Muscle of leg (tissue), 11 donors: Measurements from ENCODE around the gene DIP2C. TPM values are rescaled to one million over a fixed set of nuclear protein-coding genes. Genes with fewer than 3 reads are reported as not detected.
A peak's percentile ranks its signal among the peaks of the same experiment; 100 is the strongest.

Experiments used
- DNase-seq: peaks from one replicate; pipeline ENCODE4 v3.0.0; 2013
- H3K27ac ChIP-seq: one replicate; pipeline ENCODE4 v1.5.1; 2013; ENCODE audit warnings: mild to moderate bottlenecking, low read length, control low read depth
- H3K27me3 ChIP-seq: one replicate; pipeline ENCODE4 v1.6.1; 2013; ENCODE audit warnings: low read length; ENCODE audit not compliant: control insufficient read depth, insufficient read depth
- H3K36me3 ChIP-seq: one replicate; pipeline ENCODE4 v1.6.1; 2013; ENCODE audit warnings: low read length; ENCODE audit not compliant: control insufficient read depth, insufficient read depth
- H3K4me1 ChIP-seq: one replicate; pipeline ENCODE4 v1.6.1; 2013; ENCODE audit warnings: low read length; ENCODE audit not compliant: control insufficient read depth, insufficient read depth
- H3K4me3 ChIP-seq: one replicate; pipeline ENCODE4 v1.5.1; 2013; ENCODE audit warnings: low read length, control low read depth
- H3K9me3 ChIP-seq: replicated peaks from 2 replicates; pipeline ENCODE4 v1.6.1; 2013; ENCODE audit warnings: low read depth, low read length; ENCODE audit not compliant: control insufficient read depth
- WGBS: methylation state at CpG from one replicate; pipeline ENCODE4 v1.1.5; 2013; ENCODE audit warnings: missing lambda C conversion rate; ENCODE audit not compliant: insufficient coverage; 5-methylcytosine and 5-hydroxymethylcytosine counted together
- polyA plus RNA-seq, 8 donors: library from polyadenylated mRNA; unstranded; fragments of 120-200 nt; gene quantifications; one replicate each; pipeline versions ENCODE4 v1.2.1 to v1.2.3, GENCODE V29; 2013; ENCODE audit warnings: inconsistent platforms in 1 of 8, low replicate concordance in 1 of 8; ENCODE audit not compliant: insufficient read length in 8 of 8, insufficient read depth in 1 of 8
- total RNA-seq: library from RNA; stranded (reverse); fragments of 120-200 nt; gene quantifications from one replicate; pipeline ENCODE4 v1.2.4, GENCODE V29; 2013

The DIP2C gene
- total and polyA plus RNA-seq, 9 donors = 15.1 to 30.8 (median 24.8) TPM

DNA sequence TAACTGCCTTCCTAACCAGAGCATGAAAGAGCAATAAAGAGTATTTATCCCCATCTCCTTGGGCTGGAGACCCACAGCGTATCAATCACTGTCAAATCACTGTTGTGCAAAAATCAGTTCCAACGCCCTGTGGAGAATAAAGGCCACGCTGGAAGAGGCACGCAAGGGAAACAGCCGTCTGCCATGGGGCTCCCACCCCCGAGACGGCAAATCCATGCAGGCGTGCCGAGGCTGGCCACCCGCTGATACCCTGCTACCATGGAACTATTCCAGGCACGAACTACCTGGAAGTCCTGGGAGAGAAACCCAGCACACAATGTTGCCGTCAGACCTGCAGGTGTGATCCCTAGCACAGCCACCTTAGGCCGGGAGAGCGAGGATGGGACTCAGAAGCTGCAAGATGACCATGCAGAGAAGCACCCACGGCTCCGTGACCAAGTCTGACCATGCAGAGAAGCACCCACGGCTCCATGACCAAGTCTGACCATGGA is 185.3 kb downstream of the DIP2C start:
- no peak for DNase-seq
- WGBS = 84% methylated on average over 17 of the region's 17 CpGs
- H3K27ac ChIP-seq = no peak overlapping the region
- H3K4me3 ChIP-seq = no peak overlapping the region
- H3K4me1 ChIP-seq = peaks cover 14% of the 10 kb centered on the region
- H3K27me3 ChIP-seq = no peaks in the 10 kb centered on the region
- peaks cover 6% of the 10 kb centered on the region for H3K36me3 ChIP-seq
- H3K9me3 ChIP-seq = no peaks in the 10 kb centered on the region

DNA sequence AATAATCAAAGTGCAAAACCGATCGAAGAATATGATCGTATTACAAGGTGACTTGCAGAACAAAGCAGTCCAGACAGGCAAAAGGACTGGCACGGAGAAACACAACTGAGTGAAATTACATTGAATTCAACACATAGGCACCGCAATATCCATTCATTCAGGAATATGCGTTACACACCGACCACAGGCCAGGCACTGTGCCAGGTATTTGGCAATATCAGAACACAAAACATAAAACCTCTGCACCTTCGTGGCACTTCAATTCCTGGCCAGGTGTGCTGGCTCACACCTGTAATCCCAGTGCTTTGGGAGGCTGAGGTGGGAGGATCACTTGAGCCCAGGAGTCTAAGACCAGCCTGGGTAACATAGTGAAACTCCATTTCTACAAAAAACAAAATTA is 187.9 kb downstream of the DIP2C start:
- Histone ChIP-seq H3K36me3 (peaks cover 5% of the 10 kb centered on the region), H3K27me3 (no peaks in the 10 kb centered on the region), H3K4me3 (no peak overlapping the region), H3K4me1 (peaks cover 11% of the 10 kb centered on the region), H3K27ac (no peak overlapping the region), H3K9me3 (no peaks in the 10 kb centered on the region)
- no peak for DNase-seq
- 77% methylated on average over 4 of the region's 8 CpGs for WGBS

DNA sequence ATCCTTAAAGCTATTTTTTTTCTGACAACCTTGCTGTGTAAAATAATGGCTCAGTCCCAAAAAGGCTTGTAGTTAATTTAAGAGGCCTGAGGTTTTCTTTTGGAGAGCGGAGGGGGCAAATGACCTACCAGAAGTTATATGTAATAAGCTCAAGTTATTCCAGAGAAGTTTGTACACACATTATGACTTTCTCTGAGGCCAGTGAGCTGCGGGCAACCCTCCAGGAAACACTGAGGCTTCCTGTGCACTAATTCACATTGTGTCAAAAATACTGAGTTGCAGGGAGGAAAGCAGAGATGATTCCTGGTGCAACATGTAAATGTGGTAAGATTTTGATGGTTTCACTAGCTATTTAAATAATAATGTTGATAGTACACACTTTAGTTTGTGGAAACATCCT is 188.6 kb downstream of the DIP2C start:
- no CpG with 5 or more reads among the region's 2 CpGs for WGBS
- peaks cover 3% of the 10 kb centered on the region for H3K36me3 ChIP-seq
- no peaks in the 10 kb centered on the region for H3K27me3 ChIP-seq
- DNase-seq = peak; percentile 75
- no peak overlapping the region for H3K27ac ChIP-seq
- peaks cover 11% of the 10 kb centered on the region for H3K4me1 ChIP-seq
- no peak overlapping the region for H3K4me3 ChIP-seq
- H3K9me3 ChIP-seq = no peaks in the 10 kb centered on the region

DNA sequence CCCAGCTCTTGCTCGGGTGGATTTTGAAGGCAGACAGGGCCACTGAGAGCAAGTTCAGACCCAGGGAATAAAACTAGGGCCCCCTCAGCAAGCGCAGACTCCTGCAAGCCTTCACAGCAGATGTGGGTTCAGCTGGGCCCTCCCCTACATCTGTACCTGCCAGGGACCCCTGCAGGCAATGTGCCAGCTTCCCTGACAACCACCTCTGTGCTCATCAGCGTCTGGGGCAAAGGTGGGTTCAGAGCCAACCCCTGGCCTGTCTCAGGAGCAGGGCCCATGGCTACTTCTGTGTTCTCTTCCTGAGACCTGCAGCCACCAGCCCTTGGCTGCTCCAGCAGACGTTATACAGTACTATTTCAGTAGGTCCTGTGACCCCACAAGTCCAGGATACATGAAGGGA is 189.5 kb downstream of the DIP2C start:
- H3K36me3 ChIP-seq = peaks cover 3% of the 10 kb centered on the region
- no peak for DNase-seq
- no peaks in the 10 kb centered on the region for H3K27me3 ChIP-seq
- no peaks in the 10 kb centered on the region for H3K9me3 ChIP-seq
- WGBS = 68% methylated on average over 4 of the region's 4 CpGs
- H3K27ac ChIP-seq = no peak overlapping the region
- H3K4me3 ChIP-seq = no peak overlapping the region
- H3K4me1 ChIP-seq = peaks cover 11% of the 10 kb centered on the region

DNA sequence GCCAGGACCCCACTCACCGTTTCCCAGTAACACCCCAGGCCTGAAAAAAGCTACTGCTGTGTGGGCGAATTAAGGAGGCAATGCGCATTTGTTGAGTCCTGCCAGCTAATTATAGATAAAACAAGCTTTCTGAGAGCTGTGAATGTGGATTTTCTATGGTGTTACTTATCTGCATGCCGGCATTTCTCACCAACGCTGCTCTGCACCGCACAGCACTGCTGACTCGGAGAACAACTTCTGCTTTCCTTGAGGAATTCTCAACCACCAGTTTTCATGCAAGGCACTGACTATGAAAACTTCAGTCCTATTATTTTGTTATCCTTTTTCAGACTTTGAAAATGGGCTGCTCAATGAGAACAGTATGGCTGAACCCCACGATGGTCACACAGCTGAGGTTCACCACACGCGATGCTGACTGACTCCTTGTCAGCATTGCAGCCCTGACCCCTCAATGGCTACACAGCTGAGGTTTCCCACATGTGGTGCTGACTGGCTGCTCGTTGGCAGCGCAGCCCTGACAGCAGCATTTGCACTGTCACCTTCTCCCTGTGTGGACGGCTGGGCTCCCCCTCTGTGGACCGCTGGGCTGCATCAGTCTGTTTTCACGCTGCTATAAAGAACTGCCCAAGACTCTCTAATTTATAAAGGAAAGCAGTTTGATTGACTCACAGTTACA is 190.6 kb downstream of the DIP2C start:
- H3K4me1 ChIP-seq = peaks cover 16% of the 10 kb centered on the region
- no peak for DNase-seq
- peaks cover 3% of the 10 kb centered on the region for H3K36me3 ChIP-seq
- H3K4me3 ChIP-seq = no peak overlapping the region
- H3K9me3 ChIP-seq = no peaks in the 10 kb centered on the region
- H3K27me3 ChIP-seq = no peaks in the 10 kb centered on the region
- WGBS = 73% methylated on average over 8 of the region's 15 CpGs
- no peak overlapping the region for H3K27ac ChIP-seq

DNA sequence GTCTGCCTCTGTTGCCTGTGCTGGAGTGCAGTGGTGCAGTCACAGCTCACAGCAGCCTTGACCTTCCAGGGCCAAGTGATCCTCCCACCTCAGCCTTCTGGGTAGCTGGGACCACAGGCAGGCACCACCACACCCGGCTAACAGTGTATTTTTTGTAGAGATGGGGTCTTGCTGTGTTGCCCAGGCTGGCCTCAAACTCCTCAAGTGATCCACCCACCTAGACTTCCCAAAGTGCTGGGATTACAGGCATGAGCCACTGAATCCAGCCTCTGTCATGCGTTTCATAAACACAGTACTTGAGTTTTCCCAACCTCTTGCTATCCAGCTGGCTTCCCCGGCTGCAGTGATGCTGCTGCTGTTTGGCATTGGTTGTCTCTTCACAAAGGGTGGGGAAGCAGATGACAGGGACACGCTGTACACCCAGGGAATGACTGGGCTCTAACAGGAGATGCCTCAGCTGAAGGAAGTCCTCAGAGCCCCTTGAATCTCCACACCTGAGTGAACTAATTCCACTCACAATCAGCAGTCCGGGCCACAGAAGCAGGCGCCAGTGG is 191.5 kb downstream of the DIP2C start:
- no peaks in the 10 kb centered on the region for H3K27me3 ChIP-seq
- H3K36me3 ChIP-seq = peaks cover 3% of the 10 kb centered on the region
- H3K27ac ChIP-seq = no peak overlapping the region
- no peaks in the 10 kb centered on the region for H3K9me3 ChIP-seq
- H3K4me1 ChIP-seq = peaks cover 25% of the 10 kb centered on the region
- no peak overlapping the region for H3K4me3 ChIP-seq
- DNase-seq = no peak
- 85% methylated on average over 3 of the region's 6 CpGs for WGBS

DNA sequence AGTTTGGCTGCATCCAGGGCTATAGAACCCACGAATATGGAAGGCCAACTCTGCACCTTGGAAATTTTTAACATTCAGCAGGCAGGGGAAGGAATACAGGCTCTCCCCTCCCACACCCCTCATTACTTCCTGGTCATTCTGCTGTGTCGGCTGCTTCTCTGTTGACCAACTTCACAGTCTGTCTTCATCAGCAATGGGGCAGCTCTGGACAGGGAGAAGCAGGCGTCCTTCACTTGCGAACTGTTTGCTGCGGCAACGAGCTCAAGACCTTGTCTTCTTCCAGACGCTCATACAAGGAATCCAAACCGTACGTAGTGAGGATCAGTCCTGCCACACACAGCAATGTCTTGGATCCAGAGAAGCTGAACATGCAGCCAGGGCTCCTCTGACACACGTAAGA is 192.2 kb downstream of the DIP2C start:
- no peak overlapping the region for H3K27ac ChIP-seq
- DNase-seq = no peak
- no peaks in the 10 kb centered on the region for H3K27me3 ChIP-seq
- H3K4me1 ChIP-seq = peaks cover 31% of the 10 kb centered on the region
- WGBS = 78% methylated on average over 9 of the region's 10 CpGs
- no peak overlapping the region for H3K4me3 ChIP-seq
- H3K36me3 ChIP-seq = peaks cover 3% of the 10 kb centered on the region
- no peaks in the 10 kb centered on the region for H3K9me3 ChIP-seq

DNA sequence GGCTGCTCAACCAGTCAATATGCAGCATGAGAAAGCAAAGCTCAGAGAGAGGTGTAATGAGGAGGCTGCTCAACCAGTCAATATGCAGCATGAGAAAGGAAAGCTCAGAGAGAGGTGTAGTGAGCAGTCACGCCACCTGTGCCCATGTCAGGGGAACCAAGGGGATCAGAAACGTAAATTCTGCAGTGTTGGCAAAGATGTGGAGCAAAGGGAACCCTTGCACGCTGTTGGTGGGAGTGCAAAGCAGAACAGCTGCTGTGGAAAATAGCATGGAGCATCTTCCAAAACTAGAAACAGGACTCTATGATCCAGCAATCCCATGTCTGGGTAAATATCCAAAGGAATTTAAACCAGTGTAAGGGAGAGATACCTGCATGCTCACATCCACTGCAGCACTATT is 194.9 kb downstream of the DIP2C start:
- Histone ChIP-seq H3K36me3 (peaks cover 3% of the 10 kb centered on the region), H3K27ac (no peak overlapping the region), H3K4me1 (peaks cover 45% of the 10 kb centered on the region), H3K4me3 (no peak overlapping the region), H3K27me3 (no peaks in the 10 kb centered on the region), H3K9me3 (no peaks in the 10 kb centered on the region)
- WGBS = 49% methylated on average over 2 of the region's 3 CpGs
- DNase-seq = no peak

DNA sequence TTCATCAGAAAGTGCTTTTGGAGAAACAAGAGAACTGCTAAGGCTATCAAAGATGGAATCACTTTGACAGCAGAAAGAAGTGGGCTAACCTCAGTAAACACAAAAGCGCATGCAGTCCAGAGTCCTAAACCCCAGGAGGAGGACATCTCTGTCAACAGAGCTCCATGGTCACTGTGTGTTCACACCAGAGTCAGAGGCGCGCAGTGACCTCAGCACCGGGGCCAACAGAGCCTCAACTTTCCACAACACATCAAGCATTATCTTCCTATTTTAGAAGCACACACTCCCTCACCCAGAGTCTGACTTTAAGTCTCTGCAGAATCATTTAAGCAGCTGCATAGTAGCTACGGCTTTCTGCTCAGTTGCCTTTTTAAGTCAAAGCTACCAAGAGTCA is 195.3 kb downstream of the DIP2C start:
- Histone ChIP-seq H3K27ac (no peak overlapping the region), H3K4me3 (no peak overlapping the region), H3K27me3 (no peaks in the 10 kb centered on the region), H3K9me3 (no peaks in the 10 kb centered on the region), H3K4me1 (peaks cover 45% of the 10 kb centered on the region), H3K36me3 (peaks cover 3% of the 10 kb centered on the region)
- 76% methylated on average over 4 of the region's 5 CpGs for WGBS
- DNase-seq = no peak

DNA sequence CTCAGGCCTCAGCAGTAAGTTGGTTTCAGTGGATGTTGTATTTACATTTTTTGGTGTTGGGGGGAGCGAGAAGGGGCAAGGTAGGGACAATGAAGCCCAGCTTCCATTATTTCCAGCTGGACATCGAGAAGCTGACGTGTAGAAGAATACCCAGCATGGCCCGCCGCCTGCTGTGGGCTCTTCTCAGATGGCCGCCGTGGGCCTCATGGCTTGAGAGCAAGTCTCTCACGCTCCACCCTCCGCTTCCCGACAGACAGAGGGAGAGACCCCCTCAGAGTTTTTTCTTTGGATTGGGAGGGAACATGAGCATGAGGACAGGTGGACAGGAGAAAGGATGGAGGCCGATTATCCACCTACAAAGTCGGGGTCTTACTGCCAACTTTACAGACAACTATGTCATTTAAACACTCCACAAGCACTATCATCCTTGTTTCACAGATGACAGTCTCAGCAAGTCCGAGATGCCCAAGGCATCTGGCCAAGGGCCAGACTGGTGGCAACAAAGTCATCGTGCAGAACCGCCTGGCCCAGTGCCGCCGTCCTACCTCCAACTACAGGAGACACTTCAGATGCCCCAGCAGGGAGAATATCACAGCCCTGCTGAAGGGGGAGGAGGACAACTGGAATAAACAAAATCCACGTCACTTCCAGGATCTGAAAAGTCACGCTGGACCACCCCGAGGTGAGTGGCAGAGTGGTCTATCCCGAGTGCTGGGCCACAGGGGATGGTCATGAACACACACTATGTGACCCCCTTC is 195.9 kb downstream of the DIP2C start:
- H3K4me3 ChIP-seq = no peak overlapping the region
- H3K9me3 ChIP-seq = no peaks in the 10 kb centered on the region
- WGBS = 87% methylated on average over 3 of the region's 21 CpGs
- H3K27me3 ChIP-seq = no peaks in the 10 kb centered on the region
- peaks cover 45% of the 10 kb centered on the region for H3K4me1 ChIP-seq
- peaks cover 3% of the 10 kb centered on the region for H3K36me3 ChIP-seq
- no peak for DNase-seq
- H3K27ac ChIP-seq = no peak overlapping the region
